MCF 10A (cell line): ENCODE data around the gene ZNF783. TPM values are rescaled to one million over a fixed set of nuclear protein-coding genes. Genes with fewer than 3 reads are reported as not detected.
"Not testable (repeated sequence)": the region's sequence is repeated elsewhere in the genome, so short reads cannot be mapped to it uniquely, and the experiment has no call there.

ENCODE experiments used
- BruUV-seq: library from RNA; stranded (reverse); fragments of 400-500 nt; replicated peaks from 2 replicates; lab custom pipeline; 2021; lab: Mats Ljungman, UMichigan
- CTCF ChIA-PET: fragments of 300-600 bp; sonication (Branson Sonifier 250); formaldehyde crosslinking; extraction: SDS; loops from one replicate; lab custom pipeline; 2021; ENCODE audit warnings: antibody characterized with exemption, inconsistent platforms; lab: Yijun Ruan, JAX
- POLR2A ChIA-PET: fragments of 300-600, 350-650 bp; sonication (Branson Sonifier 250); formaldehyde crosslinking; extraction: SDS; loops from one replicate; lab custom pipeline; 2020; ENCODE audit warnings: antibody characterized with exemption, inconsistent platforms; lab: Yijun Ruan, JAX
- DNase-seq: peaks from one replicate; pipeline ENCODE4 v3.0.0-alpha.2; 2018; ENCODE audit not compliant: unreplicated experiment
- H3K27ac Mint-ChIP-seq: one replicate; pipeline ENCODE4 v1.8.0; 2022; ENCODE audit warnings: mild to moderate bottlenecking, low read depth, mixed read lengths; ENCODE audit not compliant: unreplicated experiment
- H3K27me3 Mint-ChIP-seq: one replicate; pipeline ENCODE4 v1.8.0; 2022; ENCODE audit warnings: mixed read lengths; ENCODE audit not compliant: insufficient read depth, unreplicated experiment
- H3K36me3 Mint-ChIP-seq: one replicate; pipeline ENCODE4 v1.8.0; 2022; ENCODE audit warnings: mild to moderate bottlenecking, moderate library complexity, mixed read lengths; ENCODE audit not compliant: insufficient read depth, unreplicated experiment
- H3K4me1 Mint-ChIP-seq: one replicate; pipeline ENCODE4 v1.8.0; 2022; ENCODE audit warnings: mixed read lengths; ENCODE audit not compliant: insufficient read depth, unreplicated experiment
- H3K4me3 Mint-ChIP-seq: one replicate; pipeline ENCODE4 v1.8.0; 2022; ENCODE audit warnings: mild to moderate bottlenecking, moderate library complexity, mixed read lengths; ENCODE audit not compliant: unreplicated experiment
- H3K9me3 Mint-ChIP-seq: one replicate; pipeline ENCODE4 v1.8.0; 2022; ENCODE audit warnings: mixed read lengths; ENCODE audit not compliant: unreplicated experiment
- CTCF ChIP-seq: fragments of 200-600 bp; IDR thresholded peaks from one replicate; pipeline ENCODE4 v1.8.0; 2022; ENCODE audit warnings: antibody characterized with exemption, mild to moderate bottlenecking; ENCODE audit not compliant: unreplicated experiment
- intact Hi-C: fragments of 100-400 bp; cut with micrococcal nuclease; formaldehyde crosslinking; loops from 2 replicates; pipeline ENCODE4 v1.14.1; 2022
- total RNA-seq: library from RNA; stranded (reverse); gene quantifications from 2 replicates; pipeline ENCODE4 v1.2.3, GENCODE V29; 2022

ZNF783 gene
- total RNA-seq, 1 experiment from 2014 or later, result 39.5 TPM

GRCh38 chr7:149317986-149318672, 56.1 kb downstream of the ZNF783 start:
- intact Hi-C loops, result no loop called here
- no peak overlapping the region for H3K27ac Mint-ChIP-seq
- H3K4me3 Mint-ChIP-seq, result no peak overlapping the region
- no peaks in the 10 kb centered on the region for H3K4me1 Mint-ChIP-seq
- POLR2A ChIA-PET, result no interaction called here
- no peak for TF ChIP-seq CTCF
- CTCF ChIA-PET, result interaction anchor here (0.5 to 1.7 kb wide), 2 partner anchors 8 to 229 kb away, joined by 3 to 6 read pairs; no protein-coding TSS in a partner anchor
- H3K36me3 Mint-ChIP-seq, result no peaks in the 10 kb centered on the region
- H3K27me3 Mint-ChIP-seq, result peaks cover 64% of the 10 kb centered on the region
- DNase-seq, result no peak
- BruUV-seq, result no TSS peak
- H3K9me3 Mint-ChIP-seq, result no peaks in the 10 kb centered on the region

GRCh38 chr7:149319376-149319775, 57.4 kb downstream of the ZNF783 start:
- DNase-seq, result no peak
- H3K4me3 Mint-ChIP-seq, result no peak overlapping the region
- POLR2A ChIA-PET, result no interaction called here
- H3K36me3 Mint-ChIP-seq, result no peaks in the 10 kb centered on the region
- CTCF ChIA-PET, result interaction anchor here (1.7 kb wide), 1 partner anchor 9 kb away, joined by 6 read pairs; no protein-coding TSS in a partner anchor
- no peak overlapping the region for H3K27ac Mint-ChIP-seq
- peaks cover 58% of the 10 kb centered on the region for H3K27me3 Mint-ChIP-seq
- TF ChIP-seq CTCF, result no peak
- H3K9me3 Mint-ChIP-seq, result no peaks in the 10 kb centered on the region
- BruUV-seq, result no TSS peak
- intact Hi-C loops, result no loop called here
- no peaks in the 10 kb centered on the region for H3K4me1 Mint-ChIP-seq

- Mint-ChIP-seq H3K27ac (no peak overlapping the region), H3K9me3 (peaks cover 8% of the 10 kb centered on the region), H3K4me3 (no peak overlapping the region), H3K27me3 (peaks cover 46% of the 10 kb centered on the region), H3K36me3 (no peaks in the 10 kb centered on the region), H3K4me1 (no peaks in the 10 kb centered on the region)
- TF ChIP-seq CTCF, result no peak
- DNase-seq, result no peak
- ChIA-PET POLR2A (no interaction called here), CTCF (no interaction called here)
- BruUV-seq, result no TSS peak
- intact Hi-C loops, result no loop called here
Measured at GRCh38 chr7:149320313-149321124, 58.5 kb downstream of the ZNF783 start.

GRCh38 chr7:149321125-149321905, 59.3 kb downstream of the ZNF783 start:
- CTCF ChIA-PET, H3K9me3 Mint-ChIP-seq, intact Hi-C loops, POLR2A ChIA-PET, H3K36me3 Mint-ChIP-seq, BruUV-seq, H3K27ac Mint-ChIP-seq, DNase-seq, H3K4me3 Mint-ChIP-seq, H3K4me1 Mint-ChIP-seq: not testable (repeated sequence)
- H3K27me3 Mint-ChIP-seq, result peaks cover 42% of the 10 kb centered on the region
